HepG2 (cell line): Measurements from ENCODE around the gene AKIP1. TPM values are rescaled to one million over a fixed set of nuclear protein-coding genes. Genes with fewer than 3 reads are reported as not detected.
A peak's percentile ranks its signal among the peaks of the same experiment; 100 is the strongest.

Experiments
- ARID5B ChIP-seq: IDR thresholded peaks from 2 replicates; pipeline ENCODE4 v1.4.0; 2020; ENCODE audit warnings: mild to moderate bottlenecking, missing genetic modification reagents
- CBFB ChIP-seq: sonication (generic); formaldehyde crosslinking; IDR thresholded peaks from 2 replicates; pipeline ENCODE4 v1.4.0; 2020; ENCODE audit warnings: missing genetic modification reagents
- CBX5 ChIP-seq: sonication (generic); formaldehyde crosslinking; IDR thresholded peaks from 2 replicates; pipeline ENCODE4 v1.4.0; 2020; ENCODE audit warnings: missing genetic modification reagents, borderline replicate concordance
- CC2D1A ChIP-seq: sonication (generic); formaldehyde crosslinking; IDR thresholded peaks from 2 replicates; pipeline ENCODE4 v1.8.1; 2023; ENCODE audit warnings: mild to moderate bottlenecking, missing genetic modification reagents
- MATR3 ChIP-seq: sonication (generic); formaldehyde crosslinking; IDR thresholded peaks from 2 replicates; pipeline ENCODE4 v1.4.0; 2020; ENCODE audit warnings: missing genetic modification reagents
- MBNL3 ChIP-seq: fragments of 250-450 bp; sonication (Bioruptor Pico); conservative IDR thresholded peaks from 2 replicates; pipeline ENCODE4 v1.8.0; 2022; ENCODE audit warnings: mild to moderate bottlenecking, inconsistent platforms
- SP140L ChIP-seq: sonication (generic); formaldehyde crosslinking; IDR thresholded peaks from 2 replicates; pipeline ENCODE4 v1.4.0; 2020; ENCODE audit warnings: missing genetic modification reagents, borderline replicate concordance
- STAT5B ChIP-seq: sonication (generic); formaldehyde crosslinking; IDR thresholded peaks from 2 replicates; pipeline ENCODE4 v1.4.0; 2020; ENCODE audit warnings: missing genetic modification reagents
- ZBTB10 ChIP-seq: sonication (generic); formaldehyde crosslinking; IDR thresholded peaks from 2 replicates; pipeline ENCODE4 v1.4.0; 2020; ENCODE audit warnings: missing genetic modification reagents, borderline replicate concordance
- ZC3H13 ChIP-seq: sonication (generic); formaldehyde crosslinking; IDR thresholded peaks from 2 replicates; pipeline ENCODE4 v1.8.1; 2023; ENCODE audit warnings: mild to moderate bottlenecking, missing genetic modification reagents, moderate library complexity
- ZNF317 ChIP-seq: sonication (generic); formaldehyde crosslinking; IDR thresholded peaks from 2 replicates; pipeline ENCODE4 v1.5.0; 2020; ENCODE audit warnings: mild to moderate bottlenecking, missing genetic modification reagents
- ZNF564 ChIP-seq: sonication (generic); formaldehyde crosslinking; IDR thresholded peaks from 2 replicates; pipeline ENCODE4 v1.8.1; 2023; ENCODE audit warnings: mild to moderate bottlenecking, missing genetic modification reagents
- ZNF577 ChIP-seq: sonication (generic); formaldehyde crosslinking; IDR thresholded peaks from 2 replicates; pipeline ENCODE4 v1.4.0; 2020; ENCODE audit warnings: mild to moderate bottlenecking, low read depth, missing genetic modification reagents, borderline replicate concordance
- ZNF672 ChIP-seq: sonication (generic); formaldehyde crosslinking; IDR thresholded peaks from 2 replicates; pipeline ENCODE4 v1.8.1; 2022; ENCODE audit warnings: missing genetic modification reagents
- ZNF790 ChIP-seq: sonication (generic); formaldehyde crosslinking; IDR thresholded peaks from 2 replicates; pipeline ENCODE4 v1.8.0; 2022; ENCODE audit warnings: missing genetic modification reagents, mild to moderate bottlenecking, borderline replicate concordance
- polyA plus RNA-seq, 8 experiments: library from polyadenylated mRNA; depleted of rRNA in 3 of 8; stranded (reverse) in 7 of 8; unstranded in 1 of 8; fragments of >200 nt; fragmentation: Illumina TruSeq in 4 of 8; extraction: Trizol in 4 of 8; gene quantifications; 2 replicates each; pipeline versions ENCODE4 v1.2.1 to v1.2.3, GENCODE V29; 2011 to 2016; ENCODE audit warnings: low read depth in 4 of 8, missing spikeins in 1 of 8, mixed read lengths in 1 of 8; ENCODE audit not compliant: insufficient read depth in 1 of 8
- total RNA-seq, 5 experiments: library from RNA; depleted of rRNA; stranded (reverse); fragments of >200 nt; fragmentation: Illumina TruSeq; extraction: Trizol; gene quantifications; 2 replicates each; pipeline ENCODE4 v1.2.3, GENCODE V29; 2016; ENCODE audit warnings: low read depth in 1 of 5
- TF ChIP-seq, protein P1 (sequence below): sonication (generic); formaldehyde crosslinking; IDR thresholded peaks from 2 replicates; pipeline ENCODE4 v1.4.0; 2020; ENCODE audit warnings: low read depth, missing genetic modification reagents
- TF ChIP-seq, protein P2 (sequence below): sonication (generic); formaldehyde crosslinking; IDR thresholded peaks from 2 replicates; pipeline ENCODE4 v1.5.1; 2020; ENCODE audit warnings: mild to moderate bottlenecking, moderate library complexity, missing genetic modification reagents

The AKIP1 gene
- total and polyA plus RNA-seq, 2 of the 13 experiments (the other 11 are each of a cell fraction or from before 2014, with no cell fraction given), result 10.0 to 20.3 TPM

DNA sequence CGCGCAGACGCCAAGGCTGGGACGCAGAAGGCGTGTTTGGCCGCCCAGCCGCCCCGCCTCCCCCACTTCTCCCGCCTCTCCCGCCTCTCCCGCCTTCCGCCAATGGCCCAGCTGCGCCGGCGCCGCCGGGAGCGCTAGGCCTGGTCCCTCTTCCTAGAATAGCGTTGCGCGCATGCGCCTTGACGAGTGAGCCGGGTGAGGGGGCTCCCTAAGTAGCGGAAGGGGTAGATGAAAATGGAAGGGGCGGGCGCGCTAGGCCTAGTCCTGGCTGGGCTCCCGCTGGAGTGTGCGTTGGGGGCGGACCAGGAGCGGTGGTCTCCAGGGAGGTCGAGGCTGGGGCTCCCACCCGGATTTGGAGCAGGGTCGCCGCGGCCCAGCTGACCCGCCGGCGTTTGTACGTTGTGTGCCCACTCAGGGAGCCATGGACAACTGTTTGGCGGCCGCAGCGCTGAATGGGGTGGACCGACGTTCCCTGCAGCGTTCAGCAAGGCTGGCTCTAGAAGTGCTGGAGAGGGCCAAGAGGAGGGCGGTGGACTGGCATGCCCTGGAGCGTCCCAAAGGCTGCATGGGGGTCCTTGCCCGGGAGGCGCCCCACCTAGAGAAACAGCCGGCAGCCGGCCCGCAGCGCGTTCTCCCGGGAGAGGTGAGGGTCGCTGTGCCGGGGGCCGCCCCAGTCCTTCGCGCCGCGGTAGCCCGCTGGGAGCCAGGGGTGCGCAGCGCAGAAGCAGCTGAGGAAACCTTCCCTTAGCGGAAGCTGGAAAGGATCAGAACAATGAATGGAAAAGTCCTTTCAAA, at the start of gene AKIP1 (continued):
- no peak for TF ChIP-seq ZBTB10 (CRISPR knock-in tag)
- TF ChIP-seq ZNF317 (CRISPR knock-in tag), result peak; percentile 73; the same call in 1 of the 2 replicates
- TF ChIP-seq, protein P1, sequence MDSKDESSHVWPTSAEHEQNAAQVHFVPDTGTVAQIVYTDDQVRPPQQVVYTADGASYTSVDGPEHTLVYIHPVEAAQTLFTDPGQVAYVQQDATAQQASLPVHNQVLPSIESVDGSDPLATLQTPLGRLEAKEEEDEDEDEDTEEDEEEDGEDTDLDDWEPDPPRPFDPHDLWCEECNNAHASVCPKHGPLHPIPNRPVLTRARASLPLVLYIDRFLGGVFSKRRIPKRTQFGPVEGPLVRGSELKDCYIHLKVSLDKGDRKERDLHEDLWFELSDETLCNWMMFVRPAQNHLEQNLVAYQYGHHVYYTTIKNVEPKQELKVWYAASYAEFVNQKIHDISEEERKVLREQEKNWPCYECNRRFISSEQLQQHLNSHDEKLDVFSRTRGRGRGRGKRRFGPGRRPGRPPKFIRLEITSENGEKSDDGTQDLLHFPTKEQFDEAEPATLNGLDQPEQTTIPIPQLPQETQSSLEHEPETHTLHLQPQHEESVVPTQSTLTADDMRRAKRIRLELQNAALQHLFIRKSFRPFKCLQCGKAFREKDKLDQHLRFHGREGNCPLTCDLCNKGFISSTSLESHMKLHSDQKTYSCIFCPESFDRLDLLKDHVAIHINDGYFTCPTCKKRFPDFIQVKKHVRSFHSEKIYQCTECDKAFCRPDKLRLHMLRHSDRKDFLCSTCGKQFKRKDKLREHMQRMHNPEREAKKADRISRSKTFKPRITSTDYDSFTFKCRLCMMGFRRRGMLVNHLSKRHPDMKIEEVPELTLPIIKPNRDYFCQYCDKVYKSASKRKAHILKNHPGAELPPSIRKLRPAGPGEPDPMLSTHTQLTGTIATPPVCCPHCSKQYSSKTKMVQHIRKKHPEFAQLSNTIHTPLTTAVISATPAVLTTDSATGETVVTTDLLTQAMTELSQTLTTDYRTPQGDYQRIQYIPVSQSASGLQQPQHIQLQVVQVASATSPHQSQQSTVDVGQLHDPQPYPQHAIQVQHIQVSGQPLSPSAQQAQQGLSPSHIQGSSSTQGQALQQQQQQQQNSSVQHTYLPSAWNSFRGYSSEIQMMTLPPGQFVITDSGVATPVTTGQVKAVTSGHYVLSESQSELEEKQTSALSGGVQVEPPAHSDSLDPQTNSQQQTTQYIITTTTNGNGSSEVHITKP (CRISPR knock-in tag), result peak; percentile 63
- TF ChIP-seq ZNF564 (CRISPR knock-in tag), result no peak
- no peak for TF ChIP-seq ZNF577 (CRISPR knock-in tag)
- TF ChIP-seq MBNL3 (CRISPR knock-in tag), result no peak
- TF ChIP-seq, protein P2, sequence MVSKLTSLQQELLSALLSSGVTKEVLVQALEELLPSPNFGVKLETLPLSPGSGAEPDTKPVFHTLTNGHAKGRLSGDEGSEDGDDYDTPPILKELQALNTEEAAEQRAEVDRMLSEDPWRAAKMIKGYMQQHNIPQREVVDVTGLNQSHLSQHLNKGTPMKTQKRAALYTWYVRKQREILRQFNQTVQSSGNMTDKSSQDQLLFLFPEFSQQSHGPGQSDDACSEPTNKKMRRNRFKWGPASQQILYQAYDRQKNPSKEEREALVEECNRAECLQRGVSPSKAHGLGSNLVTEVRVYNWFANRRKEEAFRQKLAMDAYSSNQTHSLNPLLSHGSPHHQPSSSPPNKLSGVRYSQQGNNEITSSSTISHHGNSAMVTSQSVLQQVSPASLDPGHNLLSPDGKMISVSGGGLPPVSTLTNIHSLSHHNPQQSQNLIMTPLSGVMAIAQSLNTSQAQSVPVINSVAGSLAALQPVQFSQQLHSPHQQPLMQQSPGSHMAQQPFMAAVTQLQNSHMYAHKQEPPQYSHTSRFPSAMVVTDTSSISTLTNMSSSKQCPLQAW, result no peak; the same call in none of the 2 replicates
- peak; percentile 36; the same call in 1 of the 2 replicates for TF ChIP-seq ARID5B (CRISPR knock-in tag)
- no peak for TF ChIP-seq STAT5B
- no peak for TF ChIP-seq ZC3H13 (CRISPR knock-in tag)
- TF ChIP-seq CBX5 (CRISPR knock-in tag), result no peak
- TF ChIP-seq ZNF790, result no peak
- no peak for TF ChIP-seq CBFB (CRISPR knock-in tag)
- no peak for TF ChIP-seq ZNF672 (CRISPR knock-in tag)
- TF ChIP-seq SP140L (CRISPR knock-in tag), result no peak
- TF ChIP-seq MATR3 (CRISPR knock-in tag), result no peak
- TF ChIP-seq CC2D1A (CRISPR knock-in tag), result no peak
